ENCODE results near the gene HPSE.

Gene HPSE

DNA sequence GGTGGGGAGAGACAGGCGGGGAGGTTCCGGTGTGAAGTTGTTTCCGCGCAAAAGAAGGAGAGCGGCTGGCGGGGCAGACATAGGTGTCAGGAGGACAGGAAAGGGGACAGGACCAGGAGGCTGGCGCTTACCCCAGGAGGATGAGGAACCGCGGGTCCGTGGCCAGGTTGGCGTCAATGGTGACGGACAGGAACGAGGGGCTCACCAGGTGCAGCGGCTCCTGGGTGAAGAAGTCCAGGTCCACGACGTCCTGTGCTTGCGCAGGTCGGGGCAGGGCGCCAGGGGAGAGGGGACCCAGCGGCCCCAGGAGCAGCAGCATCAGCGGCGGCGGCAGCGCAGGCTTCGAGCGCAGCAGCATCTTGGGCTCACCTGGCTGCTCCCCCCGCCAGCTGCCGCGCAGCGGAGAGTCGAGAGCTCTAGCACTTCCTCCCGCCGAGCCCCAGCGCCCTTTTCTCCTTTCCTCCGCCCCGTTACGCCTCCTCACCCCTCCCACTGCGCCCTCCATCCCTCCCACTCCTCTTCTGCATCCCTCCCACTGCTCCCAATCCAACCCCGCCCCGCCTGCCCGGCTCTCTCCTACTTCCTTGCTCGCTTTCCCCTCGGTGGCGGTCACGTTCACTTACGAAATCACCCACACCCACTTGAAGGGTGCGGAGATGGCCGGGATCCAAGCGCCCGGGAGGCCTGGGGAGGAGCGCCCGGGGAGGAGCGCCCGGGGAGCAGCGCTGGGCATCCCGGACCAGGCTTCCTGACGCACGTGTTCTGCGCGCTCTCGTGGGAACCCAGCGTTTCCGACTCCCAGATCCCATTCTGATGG lies at the start of gene HPSE:
HPSE (minus strand) TSS at position 424 of the 817 bp plus-strand sequence; CDS start at position 358, 66 bp downstream.
- peak; percentile 60 for DNase-seq

DNA sequence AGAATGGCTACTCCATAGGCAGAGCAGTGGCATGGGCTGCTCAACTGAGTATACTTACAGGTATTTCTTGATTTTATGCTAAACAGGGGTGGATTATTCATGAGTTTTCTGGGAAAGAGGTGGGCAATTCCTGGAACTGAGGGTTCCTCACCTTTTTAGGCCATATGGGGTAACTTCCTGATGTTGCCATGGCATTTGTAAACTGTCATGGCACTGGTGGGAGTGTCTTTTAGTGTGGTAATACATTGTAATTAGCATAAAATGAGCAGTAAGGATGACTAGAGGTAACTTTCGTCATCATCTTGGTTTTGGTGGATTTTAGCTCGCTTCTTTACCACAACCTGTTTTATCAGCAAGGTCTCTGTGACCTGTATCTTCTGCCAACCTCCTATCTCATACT lies 48.2 kb upstream of the HPSE start:
- DNase-seq = no peak

DNA sequence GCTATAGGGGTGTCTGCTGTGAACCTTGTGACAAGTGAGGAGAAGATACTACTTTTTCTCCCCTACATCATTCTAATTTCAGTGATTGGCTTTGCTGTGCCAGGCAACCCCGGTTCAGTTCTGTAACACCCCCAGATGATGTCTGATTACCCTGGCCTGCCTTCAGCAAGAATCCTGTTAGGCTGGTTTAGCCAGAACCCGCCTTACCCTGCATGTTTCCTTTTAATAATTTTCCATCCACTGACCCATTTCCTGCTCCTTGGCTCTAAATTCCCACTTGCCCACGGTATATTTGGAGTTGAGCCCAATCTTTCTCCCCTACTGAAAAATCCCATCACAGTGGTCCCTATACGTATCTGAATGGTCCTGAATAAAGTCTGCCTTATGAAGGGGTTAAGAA lies 46.5 kb upstream of the HPSE start:
- DNase-seq = no peak

DNA sequence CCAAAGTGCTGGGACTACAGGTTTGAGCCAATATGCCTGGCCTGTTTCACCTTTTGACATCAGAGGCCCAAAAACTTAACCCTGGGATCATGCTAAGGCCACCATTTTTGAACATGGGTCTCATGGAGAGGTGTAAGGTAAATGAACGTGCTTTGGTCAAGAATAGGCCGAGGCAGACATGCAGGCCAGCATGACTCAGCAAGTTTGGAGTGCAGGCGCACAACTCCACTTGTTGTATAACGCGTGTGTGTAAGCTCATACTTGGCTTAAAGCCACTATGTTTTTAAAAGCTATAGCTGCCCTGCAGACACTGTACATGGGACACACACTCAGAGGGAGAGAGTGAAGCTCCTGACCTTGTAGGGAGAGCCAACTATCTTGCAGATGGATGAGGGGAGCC lies 43.8 kb upstream of the HPSE start:
- DNase-seq = no peak

DNA sequence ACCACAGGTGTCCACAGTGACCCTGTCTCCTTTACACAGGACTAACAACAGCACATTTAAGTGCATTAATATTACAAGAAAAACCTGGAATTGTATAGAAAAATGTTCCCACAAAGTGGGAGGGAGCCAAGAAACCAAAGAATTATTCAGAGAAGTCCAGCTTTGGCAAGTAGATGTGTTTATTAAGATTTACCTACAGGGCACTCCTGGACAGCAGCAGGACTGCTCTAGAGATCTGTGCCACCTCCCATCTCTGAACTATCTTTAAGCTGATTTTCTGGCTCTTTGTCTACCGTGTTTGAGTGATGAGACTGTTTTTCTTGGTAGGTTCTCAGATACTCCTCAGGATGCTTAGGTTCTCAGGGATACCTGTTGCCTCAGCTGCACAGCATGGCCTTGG lies 38.3 kb upstream of the HPSE start:
- no peak for DNase-seq

DNA sequence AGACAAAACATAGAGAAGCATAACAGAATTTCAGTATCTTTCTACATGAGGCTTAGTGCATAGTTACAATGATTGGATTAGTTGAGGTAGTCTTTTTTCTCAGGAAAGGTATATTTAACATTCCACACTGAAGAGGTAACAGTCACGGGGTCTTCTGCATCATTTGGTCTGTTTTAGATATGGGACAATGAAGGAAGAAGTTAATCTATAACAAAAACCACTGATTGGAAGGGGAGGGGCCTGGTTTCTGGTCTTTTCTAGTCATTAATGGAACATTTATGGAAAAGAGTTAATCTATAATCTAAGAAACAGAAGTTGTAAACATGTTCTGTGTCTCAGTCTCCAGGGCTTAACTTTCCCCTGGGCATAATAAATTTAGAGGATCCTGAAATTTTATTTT lies 37.3 kb upstream of the HPSE start:
- DNase-seq = no peak

DNA sequence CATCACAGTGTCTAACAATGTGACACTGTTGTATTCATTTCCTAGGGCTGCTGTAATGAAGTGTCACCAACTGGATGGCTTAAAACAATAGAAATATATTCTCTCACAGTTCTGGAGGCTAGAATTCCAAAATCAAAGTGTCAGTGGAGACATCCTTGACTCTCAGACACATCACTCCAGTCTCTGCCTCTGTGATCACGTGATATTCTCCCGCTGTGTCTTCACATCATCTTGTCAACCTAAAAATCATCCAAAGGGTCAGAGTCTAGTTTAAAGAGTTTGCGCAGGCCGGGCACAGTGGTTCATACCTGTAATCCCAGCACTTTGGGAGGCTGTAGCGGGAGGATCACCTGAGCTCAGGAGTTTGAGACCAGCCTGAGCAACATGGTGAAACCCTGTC lies 36.6 kb upstream of the HPSE start:
- DNase-seq = no peak

DNA sequence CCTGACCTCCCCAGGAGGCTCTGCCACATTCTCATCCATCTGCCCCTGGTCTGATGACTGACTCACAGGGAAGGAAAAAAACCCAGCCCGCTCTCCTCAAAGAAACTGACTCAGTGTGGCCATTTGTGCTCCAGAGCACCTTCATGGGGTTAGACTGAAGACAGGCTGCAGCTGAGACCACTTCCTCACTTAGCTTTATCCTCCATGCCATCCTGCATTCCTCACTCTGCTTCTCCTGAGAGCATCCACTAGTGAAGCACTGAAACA lies 35.9 kb upstream of the HPSE start:
- DNase-seq = no peak

DNA sequence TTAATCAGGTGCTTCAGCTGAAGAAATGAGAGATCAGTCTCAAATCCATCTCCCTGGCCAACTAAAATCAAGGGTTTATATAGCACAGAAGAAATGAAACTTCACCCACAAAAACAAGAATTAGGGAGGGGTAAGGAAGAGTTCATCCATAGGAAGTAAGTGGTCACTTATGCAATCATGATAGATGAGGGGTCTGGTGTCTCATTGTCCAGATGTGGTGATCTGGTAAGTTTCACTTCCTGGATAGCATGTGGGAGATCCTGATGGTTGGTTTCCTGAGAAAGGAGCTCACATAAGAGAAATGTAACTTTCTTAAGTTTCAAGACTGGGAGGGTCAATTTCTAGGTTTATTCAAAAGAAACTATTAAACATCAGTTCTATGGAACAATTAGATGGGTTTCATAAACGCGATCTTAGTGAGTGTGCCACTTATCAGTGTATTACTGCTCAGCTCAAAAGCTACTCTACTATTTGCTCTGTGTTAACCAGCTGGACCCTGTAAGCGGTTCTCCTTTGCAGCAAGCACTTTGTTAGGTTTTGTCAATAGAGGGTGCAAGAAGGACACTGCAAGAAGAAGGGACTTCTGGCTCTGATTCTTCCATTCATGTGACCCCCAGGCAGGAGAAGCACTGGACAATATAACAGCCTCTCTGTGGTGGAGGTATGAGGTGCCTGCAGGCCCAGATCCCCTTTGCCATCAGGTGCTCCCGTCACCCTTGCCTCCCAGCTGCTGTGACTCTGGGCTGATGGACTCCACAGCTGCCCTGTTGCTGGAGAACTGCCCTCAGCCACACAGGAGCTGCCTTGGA lies 35.4 kb upstream of the HPSE start:
- DNase-seq = no peak

DNA sequence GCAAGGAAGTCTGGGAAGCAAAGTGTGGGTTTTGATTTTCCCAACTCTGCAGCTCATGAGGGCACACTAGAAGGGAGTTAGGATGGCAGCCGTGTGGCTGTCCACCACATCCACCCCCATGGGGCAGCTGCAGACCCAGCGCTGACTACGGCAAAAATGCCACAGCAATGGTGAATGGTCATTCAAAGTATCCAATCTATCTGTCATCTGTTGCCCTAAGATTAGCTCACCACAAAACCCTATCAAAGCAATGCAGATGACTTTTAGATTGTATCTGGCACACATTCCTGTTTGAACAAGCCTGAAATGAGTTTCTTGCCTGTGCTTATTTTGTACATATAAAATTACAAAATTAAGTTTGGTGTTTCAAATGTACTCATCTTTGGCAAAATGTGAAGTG lies 29.7 kb upstream of the HPSE start:
- no peak for DNase-seq

DNA sequence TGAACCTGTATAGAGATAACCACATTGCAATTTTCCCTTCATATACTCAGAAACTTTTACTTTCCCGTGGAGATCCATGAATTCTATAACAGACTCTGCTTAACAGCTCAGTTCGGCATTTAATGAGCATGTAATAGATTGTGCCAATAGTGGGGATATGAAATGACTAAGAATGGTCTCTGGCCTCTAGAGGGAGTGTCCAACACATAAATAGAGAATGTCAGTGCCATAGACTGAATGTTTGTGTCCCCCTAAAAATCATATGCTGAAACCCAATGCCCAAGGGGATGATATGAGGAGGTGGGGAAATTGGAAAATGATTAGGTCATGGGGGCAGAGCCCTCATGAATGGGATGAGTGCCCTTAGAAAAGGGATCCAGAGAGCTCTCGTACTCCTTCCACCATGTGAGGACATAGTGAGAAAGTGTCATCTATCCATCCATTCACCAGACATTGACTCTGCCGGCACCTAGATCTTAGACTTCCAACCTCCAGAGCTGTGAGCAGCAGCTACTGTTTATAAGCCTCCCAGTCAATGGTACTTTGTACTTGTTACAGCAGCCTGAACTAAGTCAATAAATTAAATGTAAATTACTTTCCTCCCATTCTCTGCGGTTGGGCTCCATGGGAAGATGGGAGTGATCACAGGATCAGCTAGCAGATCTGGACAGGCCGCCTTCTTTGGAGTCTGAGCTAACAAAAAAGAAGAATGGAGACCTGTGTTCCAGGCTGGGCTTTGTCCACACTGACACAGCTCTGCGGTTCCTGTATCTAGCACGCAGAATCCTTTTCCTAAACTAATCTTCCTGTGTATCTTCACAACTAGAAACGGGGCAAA lies 28.1 kb upstream of the HPSE start:
- no peak for DNase-seq

DNA sequence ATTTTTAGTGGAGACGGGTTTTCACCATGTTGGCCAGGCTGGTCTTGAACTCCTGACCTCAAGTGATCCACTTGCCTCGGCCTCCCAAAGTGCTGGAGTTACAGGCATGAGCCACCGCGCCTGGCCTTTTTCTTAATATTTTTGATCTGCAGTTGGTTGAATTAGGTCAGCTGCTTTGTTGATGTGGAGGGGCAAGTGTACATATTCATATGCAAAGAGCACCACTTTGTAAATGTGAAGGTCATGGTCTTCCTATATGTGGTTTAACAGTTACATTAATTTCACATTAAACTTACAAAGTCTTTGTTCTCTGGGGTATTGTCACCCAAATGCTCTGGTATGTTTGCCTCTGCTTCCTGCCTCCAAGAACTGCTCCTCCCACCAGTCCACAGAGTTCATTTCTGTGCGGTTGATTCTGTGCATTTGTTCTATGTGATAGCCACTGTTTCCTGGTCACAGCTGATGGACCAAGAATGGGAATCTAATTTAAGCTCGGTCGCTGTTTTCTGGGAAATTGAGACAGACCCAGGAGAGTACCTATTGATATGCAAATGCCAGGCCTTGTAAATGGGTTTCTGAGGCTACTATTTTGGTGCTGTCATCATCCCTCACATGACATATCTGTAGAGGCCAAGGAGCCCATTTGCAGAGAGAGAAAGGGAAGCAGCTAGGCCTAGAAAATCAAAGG lies 26.9 kb upstream of the HPSE start:
- no peak for DNase-seq

DNA sequence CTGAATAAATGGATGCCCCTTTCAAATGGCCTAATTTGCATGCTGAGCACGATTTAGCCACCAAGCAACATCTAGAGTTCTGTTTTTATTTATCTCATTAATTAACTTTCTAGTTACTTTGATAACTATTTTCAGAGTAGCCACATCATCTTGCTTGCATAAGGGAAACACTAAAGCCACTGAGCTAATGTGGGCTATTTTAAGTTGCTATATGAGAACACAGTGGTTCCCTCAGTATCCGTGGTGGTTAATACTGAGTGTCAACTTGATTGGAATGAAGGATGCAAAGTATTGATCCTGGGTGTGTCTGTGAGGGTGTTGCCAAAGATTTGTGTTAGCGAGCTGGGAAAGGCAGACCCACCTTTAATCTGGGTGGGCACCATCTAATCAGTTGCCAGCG lies 25.4 kb upstream of the HPSE start:
- no peak for DNase-seq

DNA sequence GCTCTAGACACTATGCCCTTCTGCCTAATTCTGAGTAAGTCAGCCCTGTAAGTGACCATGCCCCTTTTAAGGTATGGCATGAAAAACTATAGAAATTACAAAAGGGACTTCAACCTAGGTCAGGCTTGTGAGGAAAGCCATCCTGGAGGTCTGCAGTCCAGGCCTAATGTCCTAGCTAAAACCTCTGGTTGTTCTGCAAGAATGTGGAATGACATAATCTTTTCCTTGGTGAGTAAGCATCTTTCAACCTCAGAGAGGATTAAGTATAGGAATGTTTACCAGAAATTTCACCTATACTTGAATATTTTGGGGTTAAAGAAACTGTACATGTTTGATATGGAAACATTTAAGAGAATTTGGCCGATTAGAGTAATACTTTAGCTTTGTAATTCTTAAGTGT lies 23.8 kb upstream of the HPSE start:
- DNase-seq = no peak

DNA sequence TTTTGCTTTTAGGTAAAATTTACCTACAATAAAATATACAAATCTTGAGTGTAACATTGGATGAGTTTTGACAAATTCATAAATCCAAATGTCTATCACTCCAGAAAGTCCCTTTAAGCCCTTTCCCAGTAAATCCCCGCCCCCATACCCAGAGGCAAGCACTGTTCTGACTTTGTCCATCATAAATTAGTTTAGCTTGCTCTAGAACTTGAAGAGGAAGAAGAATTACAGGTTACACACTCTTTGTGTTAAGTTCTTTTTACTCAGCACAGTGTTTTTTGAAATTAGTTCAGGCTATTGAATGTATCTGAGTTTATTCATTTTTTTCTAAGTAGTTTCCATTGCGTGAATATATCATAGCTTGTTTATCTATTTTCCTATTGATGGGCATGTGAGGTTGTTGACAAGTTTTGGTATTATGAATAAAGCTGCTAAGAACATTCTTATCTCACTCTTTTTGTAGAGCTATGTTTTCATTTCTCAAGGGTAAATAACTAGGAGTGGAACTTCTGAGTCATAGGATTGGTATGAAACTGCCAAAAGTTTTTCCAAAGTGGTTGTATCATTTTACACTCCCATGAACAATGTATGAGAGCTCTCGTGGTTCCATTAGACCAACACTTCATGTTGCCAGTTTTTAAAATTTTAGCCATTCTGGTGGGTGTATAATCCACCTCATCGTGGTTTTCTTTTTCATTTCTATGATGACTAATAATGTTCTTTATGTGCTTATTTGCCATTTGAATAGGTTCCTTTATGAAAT lies 22.4 kb upstream of the HPSE start:
- DNase-seq = no peak

DNA sequence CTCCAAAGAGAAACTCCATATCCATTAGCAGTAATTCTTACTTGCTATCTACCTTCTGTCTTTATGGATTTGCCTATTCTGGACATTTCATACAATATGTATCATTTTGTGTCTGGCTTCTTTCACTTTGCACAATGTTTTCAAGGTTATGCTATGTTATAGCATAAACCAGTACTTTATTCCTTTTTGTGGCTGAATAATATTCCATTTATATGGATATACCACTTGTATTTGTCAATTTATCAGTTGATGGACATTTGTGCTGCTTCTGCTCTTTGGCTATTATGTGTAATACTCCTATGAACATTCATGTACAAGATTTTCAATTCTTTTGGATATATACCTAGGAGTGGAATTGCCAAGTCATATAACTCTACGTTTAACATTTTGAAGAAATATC lies 18.9 kb upstream of the HPSE start:
- DNase-seq = no peak

DNA sequence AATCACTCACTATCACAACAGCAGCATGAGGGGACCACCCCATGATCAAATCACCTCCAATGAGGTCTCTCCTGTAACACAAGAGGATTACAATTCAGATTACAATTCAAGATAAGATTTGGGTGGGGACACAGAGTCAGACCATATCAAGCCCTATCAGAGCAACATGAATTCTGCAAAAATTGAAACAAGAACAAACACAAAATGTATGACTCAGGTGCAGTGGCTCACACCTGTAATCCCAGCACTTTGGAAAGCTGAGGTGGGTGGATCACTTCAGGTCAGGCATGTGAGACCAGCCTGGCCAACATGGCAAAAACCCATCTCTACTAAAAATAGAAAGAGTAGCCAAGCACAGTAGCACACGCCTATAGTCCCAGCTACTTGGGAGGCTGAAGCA lies 13.4 kb upstream of the HPSE start:
- DNase-seq = no peak

DNA sequence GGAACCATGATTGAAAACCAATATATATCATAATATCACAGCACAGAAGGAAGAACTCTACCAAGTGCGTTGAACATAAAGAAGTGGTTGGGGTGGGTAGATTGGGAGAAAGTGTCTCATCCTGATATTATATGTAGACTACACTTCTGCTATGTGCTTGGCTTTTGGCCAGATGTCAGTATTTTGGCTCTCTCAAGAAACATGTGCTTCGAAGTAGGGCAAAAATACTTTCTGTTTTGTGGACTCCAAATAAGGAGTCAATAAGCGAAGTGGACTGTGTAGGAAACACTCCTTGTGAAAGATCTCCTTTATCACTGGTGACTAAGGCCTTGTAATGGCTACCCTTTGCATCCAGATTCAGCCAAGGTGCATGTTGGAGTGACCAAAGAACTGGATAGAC lies 7.8 kb upstream of the HPSE start:
- DNase-seq = no peak

DNA sequence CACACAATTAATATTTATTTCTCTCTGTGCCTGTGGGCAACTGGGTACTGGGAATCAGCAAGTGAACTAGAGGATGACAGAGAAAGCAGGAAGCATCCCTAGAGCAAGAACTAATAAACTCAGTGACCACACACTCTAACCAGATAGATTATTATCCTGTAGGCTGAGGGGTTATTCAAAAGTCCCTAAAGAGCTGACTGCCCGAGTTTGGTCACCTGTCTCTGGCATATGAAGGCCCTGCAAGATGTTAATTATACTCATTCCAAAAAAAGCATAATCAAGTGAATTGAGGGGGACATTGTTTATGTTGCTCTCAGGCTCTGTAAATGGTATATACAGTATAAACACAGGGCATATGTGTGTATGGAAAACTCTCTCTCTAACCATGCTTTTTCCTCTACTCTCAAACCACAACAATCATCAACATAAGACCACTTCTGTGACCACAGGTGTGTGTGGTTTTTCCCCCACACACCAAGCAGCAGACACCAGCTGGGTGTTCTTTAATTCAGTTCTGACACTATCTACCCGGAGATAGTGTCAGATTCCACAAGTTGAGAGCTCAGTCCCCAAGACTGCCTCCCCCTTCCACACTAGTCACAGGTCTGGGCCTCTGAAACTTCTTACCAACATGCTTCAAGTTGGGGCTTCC lies 6.2 kb upstream of the HPSE start:
- no peak for DNase-seq

DNA sequence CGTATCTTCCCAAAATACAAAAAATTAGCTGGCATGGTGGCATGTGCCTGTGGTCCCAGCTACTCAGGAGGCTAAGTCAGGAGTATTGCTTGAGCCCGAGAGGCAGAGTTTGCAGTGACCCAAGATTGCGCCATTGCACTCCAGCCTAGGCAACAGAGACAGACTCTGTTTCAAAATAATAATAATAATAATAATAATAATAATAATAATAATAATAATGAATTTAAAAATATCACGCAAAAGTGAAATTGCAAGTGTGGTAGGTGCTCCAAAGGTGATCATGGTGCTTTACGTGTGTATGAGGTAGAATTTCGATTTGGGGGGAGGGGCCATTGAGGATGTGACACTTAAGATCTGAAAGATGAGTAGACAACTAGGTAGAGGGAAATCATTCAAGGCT lies 4.9 kb upstream of the HPSE start:
- no peak for DNase-seq

DNA sequence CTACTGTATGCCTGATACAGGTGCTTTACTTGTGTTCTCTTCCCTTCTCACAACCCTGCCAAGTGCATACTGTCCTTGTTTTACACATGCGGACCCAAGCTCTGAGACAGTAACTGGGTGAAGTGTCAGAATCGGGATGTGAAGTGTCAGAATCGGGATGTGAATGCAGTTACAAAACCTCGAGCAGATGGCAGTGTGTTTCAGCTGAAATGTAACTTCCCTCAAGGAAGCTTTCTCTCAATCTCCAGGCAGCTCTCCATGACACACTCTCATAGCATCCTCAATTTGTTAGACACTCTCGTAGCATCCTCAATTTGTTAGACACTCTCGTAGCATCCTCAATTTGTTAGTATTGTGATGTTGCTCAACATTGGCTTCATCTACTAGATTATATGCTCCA lies 1.1 kb upstream of the HPSE start:
- DNase-seq = no peak

DNA sequence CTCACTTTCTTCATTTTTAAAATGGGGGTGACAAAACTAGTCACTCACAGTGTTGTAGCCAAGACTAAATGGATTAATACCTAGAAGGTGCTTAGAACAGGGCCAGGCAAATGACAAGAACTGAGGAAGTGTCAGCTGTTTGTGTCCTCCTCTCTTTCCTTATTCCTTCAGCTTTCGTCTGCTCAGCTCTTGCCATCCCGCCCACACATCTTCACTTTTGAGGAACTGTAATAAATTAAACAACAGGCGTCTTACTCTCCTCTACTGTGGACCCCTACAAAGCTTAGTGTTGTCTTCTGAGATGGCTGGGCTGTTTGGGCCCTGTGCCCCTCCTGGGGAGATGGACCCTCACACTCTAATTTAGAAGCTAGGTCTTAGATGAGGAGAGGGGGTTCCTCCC lies 2.7 kb downstream of the HPSE start:
- DNase-seq = no peak

Data from NCI-H1694 treated with DMSO at 0.1 percent for 48 hours (cell line).